ENCODE measurements around the gene PEX5L.

PEX5L gene

DNA sequence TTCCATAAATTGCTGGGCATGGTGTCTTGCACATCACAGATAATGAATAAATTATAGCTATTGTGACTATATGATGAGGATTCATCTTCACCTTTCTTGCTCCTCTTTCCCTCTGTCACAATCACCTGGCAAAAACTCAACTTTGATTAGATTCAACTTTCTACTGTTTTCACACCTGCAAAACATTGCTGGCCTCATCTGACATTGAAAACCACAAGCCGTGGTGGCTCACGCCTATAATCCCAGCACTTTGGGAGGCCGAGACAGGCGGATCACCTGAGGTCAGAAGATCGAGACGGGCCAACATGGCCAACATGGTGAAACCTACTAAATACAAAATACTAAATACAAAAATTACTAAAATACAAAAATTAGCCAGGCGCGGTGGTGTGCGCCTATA lies 12.7 kb upstream of the PEX5L start:
- POLR2A ChIA-PET: interaction anchor here (0.5 kb wide), 1 partner anchor 11 kb away, joined by 3 read pairs; no protein-coding TSS in a partner anchor
- TF ChIP-seq PKNOX1 (IDR thresholded peaks at IDR 0.05) (no peak), TARDBP (IDR thresholded peaks at IDR 0.05) (no peak), FOXM1 (IDR thresholded peaks at IDR 0.05; ENCODE audit: borderline replicate concordance) (no peak), FOXA1 (IDR thresholded peaks at IDR 0.05) (no peak), NFRKB (IDR thresholded peaks at IDR 0.05) (no peak), SUZ12 (IDR thresholded peaks at IDR 0.05) (no peak), HDGF (IDR thresholded peaks at IDR 0.05; ENCODE audit: borderline replicate concordance) (no peak), ARNT (IDR thresholded peaks at IDR 0.05) (no peak), FOXK2 (IDR thresholded peaks at IDR 0.05) (no peak), CTBP1 (IDR thresholded peaks at IDR 0.05; ENCODE audit: borderline replicate concordance) (no peak), ELF4 (IDR thresholded peaks at IDR 0.05) (no peak)
- no peak for DNase-seq (ENCODE audit: extremely low spot score)
- CTCF ChIA-PET: no interaction called here

- TF ChIP-seq ELF4 (IDR thresholded peaks at IDR 0.05): no peak
- TF ChIP-seq ZNF384 (IDR thresholded peaks at IDR 0.05): no peak
- no peak for TF ChIP-seq LEF1 (IDR thresholded peaks at IDR 0.05; ENCODE audit: borderline replicate concordance)
- no peak for TF ChIP-seq FOXK2 (IDR thresholded peaks at IDR 0.05)
- no peak for TF ChIP-seq BHLHE40 (IDR thresholded peaks at IDR 0.05; ENCODE audit: borderline replicate concordance)
- TF ChIP-seq L3MBTL2 (conservative IDR thresholded peaks at IDR 0.05): no peak
- TF ChIP-seq PKNOX1 (IDR thresholded peaks at IDR 0.05): no peak
- no peak for TF ChIP-seq SP1 (IDR thresholded peaks at IDR 0.05)
- no peak for TF ChIP-seq FOXA1 (IDR thresholded peaks at IDR 0.05)
- POLR2A ChIA-PET: no interaction called here
- DNase-seq (ENCODE audit: extremely low spot score): no peak
- CTCF ChIA-PET: no interaction called here
Observed at GRCh38 chr3:180048840-180049239, 12.1 kb upstream of the PEX5L start.

GRCh38 chr3:180048103-180048502 lies 11.4 kb upstream of the PEX5L start:
- TF ChIP-seq PKNOX1 (IDR thresholded peaks at IDR 0.05): no peak
- no peak for TF ChIP-seq LEF1 (IDR thresholded peaks at IDR 0.05; ENCODE audit: borderline replicate concordance)
- no peak for TF ChIP-seq ZNF384 (IDR thresholded peaks at IDR 0.05)
- no peak for TF ChIP-seq SP1 (IDR thresholded peaks at IDR 0.05)
- TF ChIP-seq ELF4 (IDR thresholded peaks at IDR 0.05): no peak
- no peak for TF ChIP-seq BHLHE40 (IDR thresholded peaks at IDR 0.05; ENCODE audit: borderline replicate concordance)
- TF ChIP-seq FOXK2 (IDR thresholded peaks at IDR 0.05): no peak
- TF ChIP-seq ARNT (IDR thresholded peaks at IDR 0.05): no peak
- no peak for TF ChIP-seq TARDBP (IDR thresholded peaks at IDR 0.05)
- no peak for TF ChIP-seq NFRKB (IDR thresholded peaks at IDR 0.05)
- TF ChIP-seq SUZ12 (IDR thresholded peaks at IDR 0.05): no peak
- TF ChIP-seq FOXM1 (IDR thresholded peaks at IDR 0.05; ENCODE audit: borderline replicate concordance): no peak
- no peak for TF ChIP-seq FOXA1 (IDR thresholded peaks at IDR 0.05)
- no peak for TF ChIP-seq HDGF (IDR thresholded peaks at IDR 0.05; ENCODE audit: borderline replicate concordance)
- TF ChIP-seq CTBP1 (IDR thresholded peaks at IDR 0.05; ENCODE audit: borderline replicate concordance): no peak
- no peak for TF ChIP-seq L3MBTL2 (conservative IDR thresholded peaks at IDR 0.05)
- DNase-seq (ENCODE audit: extremely low spot score): no peak
- CTCF ChIA-PET: no interaction called here
- POLR2A ChIA-PET: no interaction called here

GRCh38 chr3:180040966-180041365 lies 4.2 kb upstream of the PEX5L start:
- ChIA-PET CTCF (no interaction called here), POLR2A (no interaction called here)
- no peak for DNase-seq (ENCODE audit: extremely low spot score)
- no peak for TF ChIP-seq FOXA1 (IDR thresholded peaks at IDR 0.05)
- no peak for TF ChIP-seq L3MBTL2 (conservative IDR thresholded peaks at IDR 0.05)
- no peak for TF ChIP-seq HDGF (IDR thresholded peaks at IDR 0.05; ENCODE audit: borderline replicate concordance)
- TF ChIP-seq LEF1 (IDR thresholded peaks at IDR 0.05; ENCODE audit: borderline replicate concordance): no peak
- no peak for TF ChIP-seq CTBP1 (IDR thresholded peaks at IDR 0.05; ENCODE audit: borderline replicate concordance)
- no peak for TF ChIP-seq ELF4 (IDR thresholded peaks at IDR 0.05)
- TF ChIP-seq FOXK2 (IDR thresholded peaks at IDR 0.05): no peak
- no peak for TF ChIP-seq ARNT (IDR thresholded peaks at IDR 0.05)
- TF ChIP-seq SUZ12 (IDR thresholded peaks at IDR 0.05): no peak
- TF ChIP-seq SP1 (IDR thresholded peaks at IDR 0.05): no peak
- no peak for TF ChIP-seq BHLHE40 (IDR thresholded peaks at IDR 0.05; ENCODE audit: borderline replicate concordance)

DNA sequence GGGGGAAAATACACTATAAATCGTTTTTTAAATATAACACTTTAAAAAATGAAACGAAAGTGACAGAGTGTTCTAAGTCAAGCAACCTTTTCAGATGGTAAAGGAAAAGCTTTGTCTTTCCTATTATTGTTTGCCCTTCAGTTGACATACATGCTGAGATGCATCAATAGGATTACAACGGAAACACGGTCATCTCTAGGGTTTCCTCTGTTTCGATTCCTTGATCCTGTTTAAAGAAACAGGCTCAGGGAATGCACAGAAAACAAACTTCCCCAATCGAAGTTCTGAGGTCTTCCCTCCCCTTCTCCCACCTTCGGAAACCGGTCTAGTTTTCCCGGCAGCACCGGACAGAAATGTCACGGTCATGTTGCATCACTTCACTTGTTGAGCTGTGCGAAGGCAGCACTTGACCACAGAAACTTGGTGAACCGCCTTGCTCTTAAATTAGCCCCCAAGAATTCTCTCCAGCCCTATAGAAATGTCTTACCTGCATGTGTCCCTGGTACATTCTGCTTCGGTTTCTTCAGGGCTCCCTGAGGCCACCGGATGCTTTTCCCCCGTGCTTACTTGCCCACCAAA lies 556 bp downstream of the PEX5L start:
- CTCF ChIA-PET: no interaction called here
- TF ChIP-seq ZNF384 (IDR thresholded peaks at IDR 0.05): no peak
- TF ChIP-seq ARNT (IDR thresholded peaks at IDR 0.05): no peak
- TF ChIP-seq NFRKB (IDR thresholded peaks at IDR 0.05): no peak
- no peak for TF ChIP-seq SUZ12 (IDR thresholded peaks at IDR 0.05)
- TF ChIP-seq SP1 (IDR thresholded peaks at IDR 0.05): no peak
- no peak for TF ChIP-seq FOXM1 (IDR thresholded peaks at IDR 0.05; ENCODE audit: borderline replicate concordance)
- no peak for TF ChIP-seq ELF4 (IDR thresholded peaks at IDR 0.05)
- no peak for TF ChIP-seq PKNOX1 (IDR thresholded peaks at IDR 0.05)
- TF ChIP-seq HDGF (IDR thresholded peaks at IDR 0.05; ENCODE audit: borderline replicate concordance): no peak
- TF ChIP-seq FOXK2 (IDR thresholded peaks at IDR 0.05): no peak
- TF ChIP-seq LEF1 (IDR thresholded peaks at IDR 0.05; ENCODE audit: borderline replicate concordance): no peak
- no peak for TF ChIP-seq CTBP1 (IDR thresholded peaks at IDR 0.05; ENCODE audit: borderline replicate concordance)
- no peak for DNase-seq (ENCODE audit: extremely low spot score)
- POLR2A ChIA-PET: no interaction called here

All from HEK293T (cell line).